ENCODE data around the gene PRKG1. TPM values are rescaled to one million over a fixed set of nuclear protein-coding genes. Genes with fewer than 3 reads are reported as not detected.

The PRKG1 gene
- total and polyA plus RNA-seq, 2 of the 8 experiments (the other 6 are each of a cell fraction or from before 2014, with no cell fraction given): 4.2 to 15.2 TPM

- no peak overlapping the region for H3K4me2 ChIP-seq (ENCODE audit: insufficient read depth in 1 of 2, low read depth in 2 of 2, low read length in 2 of 2)
- H3K27me3 ChIP-seq (replicated peaks in 1 of 4; ENCODE audit: control insufficient read depth in 3 of 4, extremely low read depth in 1 of 4, insufficient read depth in 3 of 4, low read length in 3 of 4): no peaks in the 10 kb centered on the region
- no peak overlapping the region for H3K23ac ChIP-seq (ENCODE audit: insufficient read length)
- no peak overlapping the region for H4K5ac ChIP-seq (ENCODE audit: insufficient read length, low read depth, low read length)
- no peak overlapping the region for H3K56ac ChIP-seq (replicated peaks; ENCODE audit: insufficient read length, low read depth, low read length)
- H3K18ac ChIP-seq (ENCODE audit: extremely low read depth, low read length): no peak overlapping the region
- H2AFZ ChIP-seq (ENCODE audit: low read length): no peak overlapping the region
- H2BK5ac ChIP-seq (ENCODE audit: low read depth, low read length): no peak overlapping the region
- DNase-seq (ENCODE audit: low read depth in 1 of 2, low spot score in 2 of 2): no peak
- no peaks in the 10 kb centered on the region for H4K20me1 ChIP-seq (replicated peaks in 1 of 2; ENCODE audit: control insufficient read depth in 1 of 2, insufficient read depth in 2 of 2, low read length in 2 of 2)
- H3K14ac ChIP-seq (ENCODE audit: insufficient read length): no peak overlapping the region
- H3K79me2 ChIP-seq (ENCODE audit: control insufficient read depth in 1 of 2, insufficient read depth in 2 of 2, low read length in 2 of 2): no peaks in the 10 kb centered on the region
- CTCF ChIA-PET (ENCODE audit: partially characterized antibody): no interaction called here
- H2BK20ac ChIP-seq (ENCODE audit: low read length): no peak overlapping the region
- H2BK15ac ChIP-seq (ENCODE audit: low read length): no peak overlapping the region
- no peaks in the 10 kb centered on the region for H3K36me3 ChIP-seq (ENCODE audit: control insufficient read depth in 2 of 4, insufficient read depth in 4 of 4, low read length in 3 of 4)
- no peak overlapping the region for H4K8ac ChIP-seq (ENCODE audit: extremely low read depth, insufficient read depth, low read length)
- H3K27ac ChIP-seq (ENCODE audit: low read depth, low read length): no peak overlapping the region
- WGBS, 2 experiments (ENCODE audit: extremely low coverage in 1 of 2, insufficient coverage in 1 of 2, insufficient read length in 1 of 2, insufficient replicate concordance in 2 of 2, low coverage in 1 of 2, low lambda C conversion rate in 2 of 2, missing lambda C conversion rate in 1 of 2): 87% methylated on average over 1 of the region's 1 CpG; no CpG with 5 or more reads in 1 of the 2 experiments
- no peak overlapping the region for H3K9ac ChIP-seq (replicated peaks in 1 of 4; ENCODE audit: extremely low read depth in 1 of 4, low read depth in 3 of 4, low read length in 3 of 4)
- FAIRE-seq: no peak
- no peaks in the 10 kb centered on the region for H3K79me1 ChIP-seq (ENCODE audit: low read depth, low read length)
- H2BK12ac ChIP-seq (ENCODE audit: low read depth, low read length): no peak overlapping the region
- H2BK120ac ChIP-seq (replicated peaks; ENCODE audit: low read depth, low read length): no peak overlapping the region
- H3K4me1 ChIP-seq (replicated peaks in 1 of 4; ENCODE audit: control insufficient read depth in 3 of 4, insufficient read depth in 4 of 4, low read length in 3 of 4): no peaks in the 10 kb centered on the region
- H3K9me3 ChIP-seq (ENCODE audit: insufficient read depth in 2 of 2, low read depth in 1 of 2, low read length in 1 of 2): no peaks in the 10 kb centered on the region
- H4K91ac ChIP-seq (replicated peaks; ENCODE audit: insufficient read length, low read length): no peak overlapping the region
- H3K23me2 ChIP-seq (ENCODE audit: low read depth, low read length): no peaks in the 10 kb centered on the region
- POLR2A ChIA-PET (ENCODE audit: partially characterized antibody): no interaction called here
- no peak overlapping the region for H2AK5ac ChIP-seq (ENCODE audit: low read depth, low read length)
- no peak overlapping the region for H3K4me3 ChIP-seq (ENCODE audit: extremely low read depth in 1 of 4, insufficient read depth in 2 of 4, low read depth in 3 of 4, low read length in 4 of 4)
- H3K4ac ChIP-seq (replicated peaks; ENCODE audit: insufficient read length, low read depth, low read length): no peak overlapping the region
- TF ChIP-seq CREB1 (IDR thresholded peaks at IDR 0.05) (no peak), ASH2L (IDR thresholded peaks at IDR 0.05; ENCODE audit: low read length) (no peak), SRF (IDR thresholded peaks at IDR 0.05; ENCODE audit: low read depth, low read length) (no peak)
Measured at GRCh38 chr10:52226197-52226847, 1152.0 kb downstream of the PRKG1 start.

Measured in H1 (cell line).